Uterus (tissue), 4 donors: ENCODE measurements around the gene CPZ. TPM values are rescaled to one million over a fixed set of nuclear protein-coding genes. Genes with fewer than 3 reads are reported as not detected.

Experiments
- DNase-seq, 2 donors: peaks; one replicate each; pipeline ENCODE4 v3.0.0-alpha.2; 2019 to 2020
- H3K27ac ChIP-seq, 2 donors: fragments of 200-600 bp; sonication (generic); 1 replicate in 1 of 2; 2 replicates in 1 of 2; pipeline ENCODE4 v1.5.1; 2016 to 2018
- H3K27me3 ChIP-seq, 2 donors: fragments of 200-600 bp; sonication (generic); one replicate each; pipeline ENCODE4 v1.5.1; 2018 to 2019; ENCODE audit warnings: control low read depth in 1 of 2
- H3K36me3 ChIP-seq, 2 donors: fragments of 200-600 bp; sonication (generic); one replicate each; pipeline ENCODE4 v1.5.1; 2019; ENCODE audit warnings: control low read depth in 1 of 2
- H3K4me1 ChIP-seq, 2 donors: fragments of 200-600 bp; sonication (generic); one replicate each; pipeline ENCODE4 v1.5.1; 2018 to 2019; ENCODE audit warnings: control low read depth in 1 of 2
- H3K4me3 ChIP-seq, 2 donors: fragments of 200-600 bp; sonication (generic); 1 replicate in 1 of 2; 2 replicates in 1 of 2; pipeline ENCODE4 v1.5.1; 2018 to 2019; ENCODE audit warnings: mild to moderate bottlenecking in 1 of 2
- H3K9me3 ChIP-seq, 2 donors: fragments of 200-600 bp; sonication (generic); one replicate each; pipeline ENCODE4 v1.5.1; 2019; ENCODE audit warnings: control low read depth in 1 of 2
- CTCF ChIP-seq, 4 experiments: fragments of 200-600 bp in 2 of 4; fragments of 450-650 bp in 2 of 4; sonication (generic) in 2 of 4; IDR thresholded peaks; one replicate each; pipeline ENCODE4 v1.5.1; 2016 to 2019; ENCODE audit warnings: antibody characterized with exemption in 4 of 4, mild to moderate bottlenecking in 2 of 4, moderate library complexity in 1 of 4
- POLR2A ChIP-seq, 2 donors: fragments of 450-650 bp; IDR thresholded peaks; one replicate each; pipeline ENCODE4 v1.6.1; 2016; ENCODE audit warnings: antibody characterized with exemption in 2 of 2, mild to moderate bottlenecking in 1 of 2, moderate library complexity in 1 of 2
- intact Hi-C: fragments of 100-400 bp; cut with DNase I; formaldehyde crosslinking; loops from one replicate; pipeline ENCODE4 v1.15.1; 2023; ENCODE audit warnings: low total_unique reads
- total RNA-seq, 4 donors: library from RNA; depleted of rRNA in 3 of 4; stranded (reverse); fragments of >200 nt in 3 of 4; gene quantifications; one replicate each; pipeline versions ENCODE4 v1.1.0 to v1.2.4, GENCODE V29; 2014 to 2023
- donor health status: DM: yes; HTN: yes; CAD: no.

Gene CPZ
- total RNA-seq, 4 donors from 2014 or later, result 0.29 to 45.8 (median 5.4) TPM

DNA sequence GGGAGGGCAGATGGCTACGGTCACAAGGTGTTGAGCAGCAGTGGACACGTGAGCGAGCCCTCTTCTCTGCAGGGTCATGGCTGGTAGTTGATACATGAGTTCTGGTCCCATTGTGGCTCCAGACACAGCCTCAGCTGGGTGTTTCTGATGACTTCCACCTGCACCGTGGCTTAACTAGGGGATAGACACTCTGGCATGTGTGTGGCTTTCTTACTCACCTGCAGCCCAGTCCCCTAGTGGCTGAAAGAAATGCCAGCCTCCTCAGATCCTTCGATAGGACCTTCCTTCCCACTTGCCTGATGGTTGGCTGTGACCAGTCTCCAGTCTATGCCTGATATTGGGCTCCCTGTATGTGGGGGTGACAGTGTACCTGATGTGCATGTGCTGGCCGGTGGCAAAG lies 7.4 kb upstream of the CPZ start:
- intact Hi-C loops, result no loop called here

DNA sequence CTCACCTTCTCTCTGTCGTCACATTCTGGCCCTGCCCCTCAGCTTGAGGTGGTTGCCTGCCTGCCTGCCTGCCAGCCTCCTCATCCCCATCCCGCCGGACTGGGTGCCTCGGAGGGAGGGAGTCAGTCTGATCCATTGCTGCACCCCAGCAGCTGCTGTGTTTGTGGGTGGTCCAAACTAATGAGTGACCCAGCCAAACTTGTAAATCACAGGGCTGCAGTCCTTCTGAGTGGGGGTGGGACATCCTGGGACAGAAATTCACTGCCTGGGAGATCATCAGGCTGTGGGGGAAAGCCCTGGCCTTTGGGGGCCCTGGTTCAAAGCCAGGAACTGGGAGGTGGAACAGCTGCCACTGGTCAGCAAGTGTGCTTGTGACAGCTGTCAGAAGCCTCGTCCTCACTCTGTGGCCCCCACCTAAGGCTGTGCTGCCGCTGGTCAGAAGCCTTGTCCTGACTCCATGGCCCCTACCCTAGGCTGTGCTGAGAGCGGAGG lies 6.8 kb upstream of the CPZ start:
- Histone ChIP-seq H3K4me1 (no peaks in the 10 kb centered on the region), H3K27me3 (no peaks in the 10 kb centered on the region), H3K9me3 (no peaks in the 10 kb centered on the region), H3K27ac (no peak overlapping the region), H3K36me3 (no peaks in the 10 kb centered on the region), H3K4me3 (no peak overlapping the region)
- intact Hi-C loops, result no loop called here
- no peak for DNase-seq
- TF ChIP-seq CTCF (IDR thresholded peaks at IDR 0.05), result no peak

More for the DNA sequence above, 7.4 kb upstream of the CPZ start:
- TF ChIP-seq POLR2A (IDR thresholded peaks at IDR 0.05) (no peak), CTCF (IDR thresholded peaks at IDR 0.05) (no peak)
- Histone ChIP-seq H3K9me3 (no peaks in the 10 kb centered on the region), H3K27me3 (no peaks in the 10 kb centered on the region), H3K36me3 (no peaks in the 10 kb centered on the region), H3K4me3 (no peak overlapping the region), H3K4me1 (no peaks in the 10 kb centered on the region), H3K27ac (no peak overlapping the region)
- DNase-seq, result no peak

GRCh38 chr4:8586246-8586645 lies 6.3 kb upstream of the CPZ start:
- Histone ChIP-seq H3K27ac (no peak overlapping the region), H3K27me3 (no peaks in the 10 kb centered on the region), H3K36me3 (no peaks in the 10 kb centered on the region), H3K4me3 (no peak overlapping the region), H3K9me3 (no peaks in the 10 kb centered on the region), H3K4me1 (no peaks in the 10 kb centered on the region)
- no peak for TF ChIP-seq POLR2A (IDR thresholded peaks at IDR 0.05)
- TF ChIP-seq CTCF (IDR thresholded peaks at IDR 0.05), result no peak
- DNase-seq, result no peak
- intact Hi-C loops, result no loop called here

DNA sequence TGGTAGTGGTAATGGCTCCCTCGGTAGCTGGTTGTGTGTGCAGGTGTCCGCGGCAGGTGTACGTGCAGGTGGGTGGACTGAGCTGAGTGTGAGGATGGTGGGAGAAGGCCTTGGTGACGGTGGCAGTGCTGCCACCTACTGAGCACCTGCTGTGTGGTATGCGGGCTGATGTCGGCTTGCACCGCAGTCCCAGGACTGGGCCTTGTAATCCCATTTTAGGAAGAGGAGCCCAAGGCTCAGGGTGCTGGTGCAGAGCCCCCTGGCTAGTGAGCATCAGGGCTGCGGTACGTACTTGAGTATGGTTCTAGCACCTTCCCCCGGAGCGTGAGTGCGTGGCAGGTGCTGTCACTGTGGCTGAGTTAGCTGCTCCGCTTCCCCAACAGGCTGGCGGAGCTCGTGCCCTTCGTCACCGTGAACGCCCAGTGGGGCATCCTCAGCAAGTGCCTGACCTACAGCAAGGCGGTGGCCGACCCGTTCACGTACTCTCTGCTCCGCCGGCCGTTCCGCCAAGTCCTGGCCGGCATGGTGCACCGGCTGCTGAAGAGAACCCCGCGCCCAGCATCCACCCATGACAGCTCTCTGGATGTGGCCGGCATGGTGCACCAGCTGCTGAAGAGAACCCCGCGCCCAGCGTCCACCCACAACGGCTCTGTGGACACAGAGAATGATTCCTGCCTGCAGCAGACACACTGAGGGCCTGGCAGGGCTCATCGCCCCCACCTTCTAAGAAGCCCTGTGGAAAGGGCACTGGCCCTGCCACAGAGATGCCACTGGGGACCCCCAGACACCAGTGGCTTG lies 5.7 kb upstream of the CPZ start:
- no peaks in the 10 kb centered on the region for H3K27me3 ChIP-seq
- no peaks in the 10 kb centered on the region for H3K36me3 ChIP-seq
- H3K4me1 ChIP-seq, result no peaks in the 10 kb centered on the region
- TF ChIP-seq CTCF (IDR thresholded peaks at IDR 0.05), result no peak
- TF ChIP-seq POLR2A (IDR thresholded peaks at IDR 0.05), result no peak
- H3K4me3 ChIP-seq, result no peak overlapping the region
- intact Hi-C loops, result no loop called here
- no peaks in the 10 kb centered on the region for H3K9me3 ChIP-seq
- H3K27ac ChIP-seq, result no peak overlapping the region
- DNase-seq, result peak in 1 of 2 donors; percentile 3

- Histone ChIP-seq H3K36me3 (no peaks in the 10 kb centered on the region), H3K4me1 (peaks cover 0 to 4% of the 10 kb centered on the region in 2 donors), H3K27ac (no peak overlapping the region), H3K27me3 (no peaks in the 10 kb centered on the region), H3K9me3 (no peaks in the 10 kb centered on the region), H3K4me3 (no peak overlapping the region)
- intact Hi-C loops, result no loop called here
- DNase-seq, result peak in 1 of 2 donors; percentile 9
- no peak for TF ChIP-seq POLR2A (IDR thresholded peaks at IDR 0.05)
- no peak for TF ChIP-seq CTCF (IDR thresholded peaks at IDR 0.05)
Measured at GRCh38 chr4:8587469-8588195, 4.9 kb upstream of the CPZ start.
